Measurements from ENCODE around the gene EIF4G3.
A peak's percentile ranks its signal among the peaks of the same experiment; 100 is the strongest.
"Not testable (repeated sequence)": the region's sequence is repeated elsewhere in the genome, so short reads cannot be mapped to it uniquely, and the experiment has no call there.

The EIF4G3 gene

DNA sequence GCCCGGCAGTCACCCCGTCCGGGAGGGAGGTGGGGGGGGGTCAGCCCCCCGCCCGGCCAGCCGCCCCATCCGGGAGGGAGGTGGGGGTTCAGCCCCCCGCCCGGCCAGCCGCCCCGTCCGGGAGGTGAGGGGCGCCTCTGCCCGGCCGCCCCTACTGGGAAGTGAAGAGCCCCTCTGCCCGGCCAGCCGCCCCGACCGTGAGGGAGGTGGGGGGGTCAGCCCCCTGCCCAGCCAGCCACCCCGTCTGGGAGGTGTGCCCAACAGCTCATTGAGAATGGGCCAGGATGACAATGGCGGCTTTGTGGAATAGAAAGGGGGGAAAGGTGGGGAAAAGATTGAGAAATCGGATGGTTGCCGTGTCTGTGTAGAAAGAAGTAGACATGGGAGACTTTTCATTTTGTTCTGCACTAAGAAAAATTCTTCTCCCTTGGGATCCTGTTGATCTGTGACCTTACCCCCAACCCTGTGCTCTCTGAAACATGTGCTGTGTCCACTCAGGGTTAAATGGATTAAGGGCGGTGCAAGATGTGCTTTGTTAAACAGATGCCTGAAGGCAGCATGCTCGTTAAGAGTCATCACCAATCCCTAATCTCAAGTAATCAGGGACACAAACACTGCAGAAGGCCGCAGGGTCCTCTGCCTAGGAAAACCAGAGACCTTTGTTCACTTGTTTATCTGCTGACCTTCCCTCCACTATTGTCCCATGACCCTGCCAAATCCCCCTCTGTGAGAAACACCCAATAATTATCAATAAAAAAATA lies 152.4 kb downstream of the EIF4G3 start:
- DNase-seq = not testable (repeated sequence)

DNA sequence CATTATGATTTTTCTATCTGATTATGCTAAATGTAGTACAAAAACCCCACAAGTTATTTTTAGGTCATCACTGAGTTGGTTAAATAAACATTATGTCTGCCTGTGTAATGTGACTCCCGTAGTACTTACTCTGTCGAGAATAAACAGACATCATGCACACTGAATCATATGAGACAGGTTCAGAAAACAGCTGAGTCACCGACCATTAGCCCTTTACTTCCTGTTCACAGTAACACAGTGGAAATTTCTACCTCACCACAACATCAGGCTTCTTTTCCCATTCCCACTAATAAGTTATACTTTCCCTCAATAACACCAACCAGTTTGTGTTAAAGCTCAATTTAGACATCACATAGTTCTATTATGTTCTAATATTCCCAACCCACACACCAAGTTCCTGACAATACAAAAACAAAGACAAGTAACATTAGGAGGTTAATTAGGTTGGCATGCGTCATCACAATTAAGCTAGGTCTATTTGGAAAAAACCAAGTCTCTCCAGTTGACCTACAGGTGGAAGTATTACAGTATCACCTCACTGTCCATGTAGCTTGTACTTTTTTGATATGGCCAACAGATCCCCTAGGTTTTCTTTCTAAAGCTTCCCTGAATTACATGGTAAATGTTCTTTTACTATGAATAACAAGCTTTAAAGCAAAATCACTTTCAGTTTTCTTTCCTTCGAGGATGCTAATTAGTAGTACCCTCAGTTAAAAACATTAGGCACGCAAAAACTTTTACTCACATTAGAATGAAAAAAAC lies 154.2 kb downstream of the EIF4G3 start:
- DNase-seq = peak; percentile 42

DNA sequence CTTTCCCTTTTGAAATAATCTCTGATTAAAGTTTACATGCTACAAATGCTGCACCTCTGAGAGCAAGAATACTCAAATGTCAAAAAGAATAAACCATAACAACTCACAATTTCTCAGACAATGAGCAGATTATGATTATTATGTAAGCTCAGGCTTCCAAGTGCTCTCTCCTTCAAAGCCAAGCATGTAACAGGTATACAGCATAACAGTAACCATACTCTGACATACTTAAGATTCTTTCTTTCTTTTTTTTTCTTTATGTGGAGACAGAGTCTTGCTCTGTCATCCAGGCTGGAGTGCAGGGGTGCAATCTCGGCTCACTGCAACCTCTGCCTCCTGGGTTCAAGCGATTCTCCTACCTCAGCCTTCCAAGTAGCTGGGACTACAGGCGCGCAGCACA lies 155.4 kb downstream of the EIF4G3 start:
- DNase-seq = no peak

DNA sequence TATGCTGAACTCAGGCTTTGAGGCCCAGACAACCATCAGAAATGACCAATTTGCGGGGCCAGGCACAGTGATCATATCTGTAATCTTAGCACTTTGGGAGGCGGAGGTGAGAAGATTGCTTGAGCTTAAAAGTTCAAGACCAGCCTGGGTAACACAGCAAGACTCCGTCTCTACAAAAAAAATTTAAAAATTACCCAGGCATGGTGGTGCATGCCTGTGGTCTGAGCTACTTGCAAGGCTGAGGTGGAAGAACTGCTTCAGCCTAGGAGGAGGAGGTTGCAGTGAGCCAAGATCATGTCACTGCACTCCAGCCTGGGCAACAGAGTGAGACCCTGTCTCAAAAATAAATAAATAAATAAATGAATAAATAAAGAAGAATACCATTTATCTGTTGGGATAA lies 156.5 kb downstream of the EIF4G3 start:
- DNase-seq = no peak

DNA sequence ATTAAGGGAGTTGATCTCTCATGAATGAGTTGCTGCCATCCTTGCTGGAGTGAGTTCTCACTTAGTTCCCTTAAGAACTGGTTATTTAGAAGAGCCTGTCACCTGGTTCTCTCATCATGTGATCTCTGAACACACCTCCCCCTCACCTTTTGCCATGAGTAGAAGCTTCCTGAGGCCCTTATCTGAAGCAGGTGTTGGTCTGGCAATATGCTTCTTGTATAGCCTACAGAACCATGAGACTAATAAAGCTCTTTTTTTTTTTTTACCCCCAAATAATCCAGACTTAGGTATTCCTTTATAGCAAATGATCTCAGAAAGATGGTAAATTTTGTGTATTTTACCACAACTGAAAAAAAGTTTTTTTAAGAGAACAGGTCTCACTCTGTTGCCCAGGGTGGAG lies 158.0 kb downstream of the EIF4G3 start:
- DNase-seq = no peak

DNA sequence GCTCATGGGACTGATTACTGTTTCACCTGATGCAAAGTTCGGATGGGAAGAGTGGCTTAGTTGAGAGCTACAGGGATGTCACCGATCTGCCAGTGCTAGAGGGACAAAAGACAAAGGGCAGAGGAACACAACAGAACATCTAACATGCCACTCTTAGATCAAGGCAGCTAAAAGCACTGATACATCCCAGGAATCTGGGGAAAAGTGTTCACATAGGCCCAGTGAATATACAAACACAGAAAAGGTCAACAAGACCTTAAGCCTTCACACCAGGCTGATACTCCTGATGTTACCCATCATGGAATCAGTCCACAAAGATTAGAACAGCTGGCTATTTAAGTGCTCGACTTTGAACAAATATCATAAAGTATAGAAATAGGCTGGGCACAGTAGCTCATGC lies 163.2 kb downstream of the EIF4G3 start:
- DNase-seq = no peak

DNA sequence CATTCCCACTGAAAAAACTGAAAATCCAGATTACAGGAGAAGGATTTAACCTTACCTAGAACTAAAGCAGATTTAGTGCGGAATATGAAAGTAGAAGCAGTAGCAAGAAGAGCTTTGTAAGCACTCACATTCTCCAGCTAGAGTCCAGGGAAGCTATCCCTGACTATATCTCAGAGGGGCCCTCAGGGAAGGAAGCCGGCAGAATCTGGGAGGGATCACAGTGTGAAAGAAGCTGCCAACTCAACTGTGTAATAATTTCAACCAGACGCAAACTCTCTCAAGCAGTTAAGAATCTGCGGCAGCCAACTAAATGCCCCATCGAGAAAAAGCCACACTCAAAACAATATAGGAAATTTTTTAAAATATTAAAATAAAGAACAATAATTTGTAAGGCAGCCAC lies 163.8 kb downstream of the EIF4G3 start:
- no peak for DNase-seq

DNA sequence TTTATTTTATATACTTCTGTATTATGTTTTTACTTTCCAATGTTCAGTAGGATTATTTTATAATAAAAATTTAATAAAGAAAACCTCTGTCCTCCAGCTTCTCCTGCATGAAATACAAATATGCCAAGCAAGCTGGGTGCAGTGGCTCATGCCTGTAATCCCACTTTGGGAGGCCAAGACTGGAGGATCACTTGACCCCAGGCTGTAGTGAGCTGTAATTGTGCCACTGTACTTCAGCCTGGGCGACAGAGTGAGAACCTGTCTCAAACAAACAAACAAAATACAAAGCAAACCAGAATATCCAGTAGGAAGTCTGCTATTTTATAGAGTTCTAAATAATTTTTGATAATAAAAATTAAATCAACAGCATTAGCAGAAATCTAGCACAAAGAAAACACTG lies 168.8 kb downstream of the EIF4G3 start:
- DNase-seq = no peak

DNA sequence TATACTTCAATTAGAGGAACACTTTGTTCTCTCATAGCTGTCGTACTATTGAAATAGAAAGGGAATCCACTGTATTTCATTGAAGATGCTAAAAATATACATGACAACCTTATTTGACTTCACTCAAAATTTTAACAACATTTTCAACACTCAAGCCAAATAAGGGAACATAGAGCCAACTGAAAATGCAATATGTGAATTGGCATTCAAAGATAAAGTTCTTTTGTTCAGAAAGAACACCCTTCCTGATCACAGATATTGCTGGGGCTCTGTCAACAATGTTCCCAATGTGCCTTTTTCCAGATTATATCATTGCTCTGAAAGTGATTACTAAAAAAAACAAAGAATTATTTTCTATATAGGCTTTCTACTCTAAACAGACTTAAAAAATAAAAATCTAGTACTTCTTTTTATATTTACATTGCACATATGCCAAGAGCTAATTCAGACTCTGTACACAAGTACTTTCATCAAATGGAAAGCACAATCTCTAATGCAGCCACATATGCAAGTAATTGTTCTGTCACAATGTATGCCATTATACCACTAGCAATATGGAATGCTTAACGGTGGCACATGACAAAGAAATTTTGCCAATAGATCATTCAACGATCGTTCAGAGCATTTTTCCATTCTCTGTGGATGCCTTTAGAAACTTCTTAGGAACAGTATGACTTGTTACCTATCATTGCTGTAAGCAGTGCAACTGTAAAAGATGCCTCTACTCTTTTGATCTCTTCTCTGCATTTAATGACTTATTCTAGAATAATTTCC lies 171.0 kb downstream of the EIF4G3 start:
- DNase-seq = no peak

DNA sequence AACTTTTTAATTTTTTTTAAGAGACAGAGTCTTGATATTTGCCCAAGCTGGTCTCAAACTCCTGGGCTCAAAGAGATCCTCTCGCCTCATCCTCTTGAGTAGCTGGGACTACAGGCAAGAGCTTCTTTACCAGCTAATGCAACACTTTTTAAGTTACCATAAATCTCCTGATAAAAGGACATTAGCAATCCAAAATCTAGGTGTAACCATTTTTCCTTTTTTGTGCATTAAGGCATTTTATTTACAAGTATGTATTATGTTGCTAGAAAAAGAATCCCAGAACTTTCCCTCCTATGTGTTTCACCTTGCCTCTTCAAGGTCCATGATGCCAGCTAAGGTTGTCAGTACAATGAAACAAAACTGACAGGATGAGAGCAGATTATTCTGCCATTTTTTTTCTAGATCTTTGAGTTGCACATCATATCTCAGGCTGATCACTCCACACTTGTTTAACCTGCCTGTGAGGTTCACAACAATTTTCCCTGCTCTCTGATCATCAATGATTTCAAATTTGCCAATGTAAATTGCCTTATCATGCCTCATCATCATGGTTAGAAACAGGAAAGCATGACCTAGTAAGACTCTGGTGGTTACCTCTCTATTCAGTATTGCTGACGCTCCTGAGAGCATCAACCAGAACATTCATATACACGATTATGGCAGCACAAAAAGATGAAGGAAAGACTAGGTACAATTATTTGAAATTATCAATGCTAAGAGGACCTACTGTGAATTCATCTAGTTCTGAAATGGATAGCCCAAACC lies 173.2 kb downstream of the EIF4G3 start:
- DNase-seq = no peak

DNA sequence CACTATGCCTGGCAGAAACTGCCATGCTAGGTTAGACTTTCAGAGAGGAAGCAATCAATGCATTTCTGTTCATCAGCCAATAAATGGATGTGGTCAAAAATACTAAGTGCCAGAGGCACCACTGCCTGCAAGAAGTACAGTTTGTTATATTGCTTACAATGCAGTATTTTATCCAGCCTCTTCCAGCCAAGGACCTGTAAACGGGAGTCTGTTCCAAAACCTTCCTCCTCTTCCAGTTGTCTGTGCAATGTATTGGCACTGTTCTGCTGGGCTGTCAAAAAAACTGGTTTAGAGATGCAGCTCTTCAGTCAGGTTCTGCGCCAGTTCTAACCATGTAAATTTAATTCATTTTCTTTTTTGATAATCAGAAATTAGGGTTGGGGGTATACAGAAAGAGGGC lies 175.7 kb downstream of the EIF4G3 start:
- DNase-seq = no peak

DNA sequence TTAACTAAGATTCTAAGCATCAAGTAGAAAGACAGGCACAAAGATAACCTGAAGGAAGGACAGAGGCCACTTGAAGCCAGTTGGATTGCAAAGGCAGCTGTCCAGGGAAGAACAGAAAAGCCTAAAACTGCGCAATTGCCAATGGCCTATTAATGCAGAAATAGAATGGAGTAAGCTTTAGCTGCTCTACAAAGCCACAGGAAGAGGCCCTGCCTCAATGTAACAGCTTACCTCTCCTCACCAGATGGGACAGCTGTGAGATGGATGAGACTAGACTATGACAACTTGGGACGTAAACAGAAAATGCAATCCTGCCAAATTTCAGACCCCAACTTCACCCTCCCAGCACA lies 176.5 kb downstream of the EIF4G3 start:
- no peak for DNase-seq

DNA sequence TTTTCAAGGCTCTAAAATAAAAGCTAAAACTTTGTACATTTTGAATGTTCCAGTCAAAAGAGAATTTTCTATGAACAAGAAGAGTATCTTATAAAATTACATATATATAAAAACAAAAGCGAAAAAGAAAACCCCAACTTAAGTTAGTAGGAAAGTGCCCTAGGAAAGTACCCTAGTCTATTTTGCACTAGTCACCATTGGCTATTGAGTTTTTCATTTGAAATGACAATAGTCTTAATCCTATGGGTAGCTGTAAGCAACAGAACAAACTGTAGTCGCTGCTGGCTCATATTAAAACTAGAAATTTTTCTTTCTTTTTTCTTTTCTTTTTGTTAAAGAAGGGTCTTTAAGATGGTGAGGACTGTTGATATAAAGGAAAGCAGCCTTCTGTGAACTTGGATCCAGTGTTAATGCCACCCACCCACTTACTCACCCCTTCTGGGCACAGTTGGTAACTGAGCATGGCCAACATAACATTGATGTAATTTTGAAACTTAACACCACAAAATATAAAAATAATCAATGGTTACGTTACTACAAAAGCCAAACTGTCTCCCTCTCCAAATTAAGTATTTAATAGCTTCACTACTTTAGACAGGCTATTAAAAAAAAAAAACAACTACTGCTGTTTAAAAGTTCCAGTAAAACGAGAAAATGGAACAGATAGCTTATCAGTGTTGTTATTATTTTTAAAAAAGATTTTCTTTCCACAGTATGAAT lies 177.0 kb downstream of the EIF4G3 start:
- no peak for DNase-seq

DNA sequence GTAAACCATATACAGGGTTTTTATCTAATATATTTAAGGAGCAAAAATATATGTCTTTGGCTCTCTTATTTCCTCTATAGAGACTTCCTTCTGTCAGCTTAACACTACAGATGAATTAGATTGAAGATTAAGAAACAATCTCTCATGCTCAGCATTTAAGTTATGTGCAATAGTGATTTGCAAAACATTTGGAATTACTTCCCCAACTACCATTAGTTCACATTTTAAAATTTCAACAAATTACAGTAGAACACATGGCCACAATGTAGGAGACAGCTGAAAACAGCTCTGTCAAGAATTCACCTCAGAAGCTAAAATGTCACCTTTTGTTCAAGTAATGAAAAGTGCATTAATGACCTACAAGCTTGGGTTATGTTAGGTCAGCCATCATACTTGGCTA lies 177.9 kb downstream of the EIF4G3 start:
- no peak for DNase-seq

DNA sequence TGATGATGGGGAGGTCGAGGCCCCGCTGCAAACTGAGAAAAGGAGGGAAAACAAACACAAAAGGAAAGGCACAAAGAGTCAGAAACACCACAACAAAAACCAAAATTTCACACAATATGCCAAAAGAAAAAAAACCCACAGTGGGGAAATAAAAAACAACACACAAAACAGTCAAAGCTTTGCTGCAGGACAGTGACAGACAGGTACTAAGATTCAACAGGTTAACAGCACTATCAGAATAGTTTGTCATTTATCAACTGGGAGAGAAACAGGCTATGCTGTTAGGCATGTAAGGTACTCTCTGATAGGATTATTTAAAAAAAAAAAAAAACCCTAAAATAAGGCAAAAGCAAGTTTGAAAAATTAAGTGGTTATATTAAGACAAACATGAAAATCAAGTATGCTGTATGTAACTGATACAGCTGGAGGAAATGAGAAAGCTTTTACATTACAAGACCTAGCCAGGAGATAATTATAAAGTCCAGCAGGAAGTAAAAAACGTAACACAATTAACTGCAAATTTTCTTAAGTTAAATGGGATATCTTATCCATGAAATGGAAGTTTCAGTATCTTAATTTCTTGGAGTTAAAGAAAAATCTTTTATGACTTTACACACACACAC lies 179.0 kb downstream of the EIF4G3 start:
- no peak for DNase-seq

DNA sequence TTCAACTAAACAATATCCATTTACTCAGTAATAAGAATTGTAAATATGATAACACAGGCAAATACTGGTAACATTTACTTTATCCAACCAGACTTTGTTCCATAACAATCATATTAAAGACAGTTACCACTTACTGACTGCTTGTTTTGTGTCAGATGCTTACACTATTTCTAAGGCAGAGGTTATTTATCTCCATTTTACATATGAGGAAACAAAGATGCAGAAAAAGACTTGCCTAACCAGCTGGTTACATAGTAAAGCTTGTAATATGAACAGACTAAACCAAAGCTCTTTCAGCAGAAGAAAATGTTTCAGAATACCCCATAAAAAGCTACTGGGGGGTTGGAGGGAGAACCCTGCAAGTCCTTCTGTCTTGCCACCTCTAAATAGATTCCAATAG lies 180.1 kb downstream of the EIF4G3 start:
- no peak for DNase-seq

DNA sequence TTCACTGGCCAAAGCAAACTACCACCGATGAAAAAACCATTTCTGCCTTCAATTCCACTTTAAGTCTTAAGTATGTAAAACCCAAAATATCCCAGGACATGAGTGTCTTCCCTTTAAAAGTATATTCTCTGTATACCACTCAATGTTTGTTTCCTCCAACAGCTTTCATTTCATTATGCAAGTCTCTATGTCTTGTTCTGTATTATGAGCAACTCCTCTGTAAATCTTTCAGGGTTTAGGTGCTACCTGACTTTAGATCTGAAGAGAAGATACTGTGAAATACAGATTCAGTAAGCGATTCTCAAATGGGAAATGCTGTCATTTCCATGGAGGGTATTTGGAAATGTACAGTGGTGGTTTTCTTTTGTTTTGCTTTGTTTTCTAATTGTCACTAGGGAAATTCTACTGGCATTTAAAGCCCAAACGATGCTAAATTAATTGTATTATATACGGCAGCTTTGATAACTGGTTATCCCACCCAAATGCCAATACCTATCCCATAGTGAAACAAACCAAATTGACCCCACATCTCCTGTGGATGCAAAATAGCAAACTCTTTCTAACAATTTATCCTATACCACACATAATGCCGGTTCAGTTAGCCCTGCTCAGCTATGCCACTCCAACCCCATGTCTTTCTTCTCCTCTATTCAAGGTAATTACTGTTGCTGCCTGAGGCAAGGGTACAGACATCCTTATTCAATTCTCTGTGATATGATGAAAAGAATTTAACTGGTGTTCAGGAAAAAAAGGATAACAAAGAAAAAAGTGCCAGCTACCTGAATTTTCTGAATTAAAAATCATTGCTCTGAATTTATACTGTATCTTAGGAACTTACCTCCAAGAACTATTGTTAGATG lies 182.8 kb downstream of the EIF4G3 start:
- no peak for DNase-seq

DNA sequence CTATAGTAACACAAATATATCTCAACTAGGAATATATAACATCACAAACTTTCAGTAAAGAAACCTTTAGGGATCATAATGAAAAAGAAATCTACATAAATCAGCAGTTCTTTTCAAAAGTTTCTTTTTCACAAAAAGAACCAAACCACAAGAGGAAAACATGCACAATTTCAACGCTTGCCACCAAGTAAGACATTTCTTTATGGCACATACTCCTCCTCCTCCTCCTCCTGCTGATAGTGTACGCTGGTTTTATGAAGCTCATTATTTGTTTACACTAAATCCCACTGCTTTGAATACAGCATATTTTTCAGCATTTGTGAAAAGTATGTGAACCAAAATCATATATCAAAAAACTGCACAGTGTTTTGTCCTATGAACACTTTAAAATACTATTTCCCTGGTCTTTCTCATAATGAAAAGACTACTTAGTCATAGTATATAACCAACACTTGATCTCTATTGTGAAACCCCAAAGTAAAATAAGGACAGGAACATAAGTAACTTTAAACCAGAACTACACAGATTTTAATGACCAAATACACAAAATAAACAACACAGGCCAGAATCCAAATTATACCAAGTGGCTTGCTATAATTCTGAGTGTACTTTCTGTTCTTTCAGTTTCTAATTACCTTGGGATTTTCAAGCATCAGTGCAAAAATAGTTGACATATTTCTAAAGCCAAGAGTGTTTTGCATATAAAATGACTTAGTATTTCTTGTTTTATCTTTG lies 184.2 kb downstream of the EIF4G3 start:
- DNase-seq = no peak

DNA sequence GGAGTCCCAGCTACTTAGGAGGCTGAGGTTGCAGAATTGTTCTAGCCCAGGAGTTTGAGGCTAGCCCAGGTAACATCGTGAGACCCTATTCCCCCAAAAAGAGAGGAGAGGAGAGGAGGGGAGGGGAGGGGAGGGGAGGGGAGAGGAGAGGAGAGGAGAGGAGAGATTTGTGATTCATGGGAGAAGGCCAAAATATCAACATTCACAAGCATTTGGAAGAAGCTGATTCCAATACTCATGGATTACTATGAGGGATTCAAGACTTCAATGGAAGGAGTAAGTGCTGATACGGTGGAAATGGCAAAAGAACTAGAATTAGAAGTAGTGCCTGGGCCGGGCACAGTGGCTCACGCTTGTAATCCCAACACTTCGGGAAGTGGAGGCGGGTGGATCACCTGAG lies 187.8 kb downstream of the EIF4G3 start:
- no peak for DNase-seq

Measured in T1000 (cell line).